Kidney (tissue), 14 donors: ENCODE results near the gene MYL3. TPM values are rescaled to one million over a fixed set of nuclear protein-coding genes. Genes with fewer than 3 reads are reported as not detected.

Experiments used
- DNase-seq, 5 donors: peaks; one replicate each; pipeline ENCODE4 v3.0.0-alpha.2; 2013 to 2020
- FAIRE-seq: peaks from 2 replicates; lab custom pipeline; 2012; peaks lifted over from hg19 to GRCh38; lab: Jason Lieb, UNC
- H3K27ac ChIP-seq, 2 donors: one replicate each; pipeline ENCODE4 v1.7.0; 2013; ENCODE audit warnings: low read depth in 2 of 2, low read length in 2 of 2, inconsistent platforms in 1 of 2
- H3K27me3 ChIP-seq: one replicate; pipeline ENCODE4 v1.7.1; 2013; ENCODE audit warnings: low read length, inconsistent platforms; ENCODE audit not compliant: control insufficient read depth, insufficient read depth
- H3K36me3 ChIP-seq, 3 donors: one replicate each; pipeline versions ENCODE4 v1.7.0 to v1.7.1; 2013; ENCODE audit warnings: low read length in 3 of 3, control low read depth in 1 of 3, inconsistent platforms in 1 of 3; ENCODE audit not compliant: insufficient read depth in 3 of 3, control insufficient read depth in 2 of 3
- H3K4me1 ChIP-seq, 3 donors: one replicate each; pipeline versions ENCODE4 v1.7.0 to v1.7.1; 2013; ENCODE audit warnings: low read length in 3 of 3, inconsistent platforms in 1 of 3, low read depth in 1 of 3; ENCODE audit not compliant: control insufficient read depth in 2 of 3, insufficient read depth in 2 of 3
- H3K4me3 ChIP-seq, 3 donors: one replicate each; pipeline versions ENCODE4 v1.7.0 to v1.8.1; 2013; ENCODE audit warnings: low read length in 3 of 3, control low read depth in 1 of 3, inconsistent platforms in 1 of 3
- H3K9ac ChIP-seq, 3 donors: one replicate each; pipeline versions ENCODE4 v1.7.0 to v1.7.1; 2013; ENCODE audit warnings: low read length in 3 of 3, control low read depth in 1 of 3, inconsistent platforms in 1 of 3
- H3K9me3 ChIP-seq, 3 donors: one replicate each; pipeline versions ENCODE4 v1.7.0 to v1.7.1; 2013; ENCODE audit warnings: low read length in 3 of 3, control low read depth in 1 of 3, inconsistent platforms in 1 of 3; ENCODE audit not compliant: control insufficient read depth in 2 of 3, insufficient read depth in 1 of 3
- intact Hi-C: fragments of 100-400 bp; cut with DNase I; formaldehyde crosslinking; loops from one replicate; pipeline ENCODE4 v1.11.1; 2022
- polyA plus RNA-seq: library from polyadenylated mRNA; stranded (reverse); fragments of 350-450 nt; fragmentation: Illumina TruSeq; extraction: RNeasy Lipid Tissue Mini Kit (QIAGEN cat#74804); gene quantifications from one replicate; pipeline ENCODE4 v1.2.3, GENCODE V29; 2014; ENCODE audit warnings: low read depth, low replicate concordance; ENCODE audit not compliant: insufficient read depth
- total RNA-seq: library from RNA; stranded (reverse); fragmentation: NEBNext Ultra II Directional; extraction: Animal tissue kit (Norgen Biotek cat#: 25700); gene quantifications from one replicate; pipeline ENCODE4 v1.2.1, GENCODE V29; 2021
- TF ChIP-seq, protein P1 (sequence below): IDR thresholded peaks from 3 replicates; pipeline ENCODE4 v1.5.1; 2012; ENCODE audit warnings: mild to moderate bottlenecking, moderate library complexity, borderline replicate concordance; ENCODE audit not compliant: insufficient read depth; ENCODE audit errors: extremely low read depth
- donor health status: control.
- donor health status: control.
- donor health status: control.
- donor health status: control.
- donor health status: control.
- donor health status: DM: yes; HTN: yes; CAD: no.
- donor health status: Normal renal cell carcinoma (clear cell type).

Gene MYL3
- total and polyA plus RNA-seq, 2 donors from 2014 or later = 41.3 to 81.9 TPM

DNA sequence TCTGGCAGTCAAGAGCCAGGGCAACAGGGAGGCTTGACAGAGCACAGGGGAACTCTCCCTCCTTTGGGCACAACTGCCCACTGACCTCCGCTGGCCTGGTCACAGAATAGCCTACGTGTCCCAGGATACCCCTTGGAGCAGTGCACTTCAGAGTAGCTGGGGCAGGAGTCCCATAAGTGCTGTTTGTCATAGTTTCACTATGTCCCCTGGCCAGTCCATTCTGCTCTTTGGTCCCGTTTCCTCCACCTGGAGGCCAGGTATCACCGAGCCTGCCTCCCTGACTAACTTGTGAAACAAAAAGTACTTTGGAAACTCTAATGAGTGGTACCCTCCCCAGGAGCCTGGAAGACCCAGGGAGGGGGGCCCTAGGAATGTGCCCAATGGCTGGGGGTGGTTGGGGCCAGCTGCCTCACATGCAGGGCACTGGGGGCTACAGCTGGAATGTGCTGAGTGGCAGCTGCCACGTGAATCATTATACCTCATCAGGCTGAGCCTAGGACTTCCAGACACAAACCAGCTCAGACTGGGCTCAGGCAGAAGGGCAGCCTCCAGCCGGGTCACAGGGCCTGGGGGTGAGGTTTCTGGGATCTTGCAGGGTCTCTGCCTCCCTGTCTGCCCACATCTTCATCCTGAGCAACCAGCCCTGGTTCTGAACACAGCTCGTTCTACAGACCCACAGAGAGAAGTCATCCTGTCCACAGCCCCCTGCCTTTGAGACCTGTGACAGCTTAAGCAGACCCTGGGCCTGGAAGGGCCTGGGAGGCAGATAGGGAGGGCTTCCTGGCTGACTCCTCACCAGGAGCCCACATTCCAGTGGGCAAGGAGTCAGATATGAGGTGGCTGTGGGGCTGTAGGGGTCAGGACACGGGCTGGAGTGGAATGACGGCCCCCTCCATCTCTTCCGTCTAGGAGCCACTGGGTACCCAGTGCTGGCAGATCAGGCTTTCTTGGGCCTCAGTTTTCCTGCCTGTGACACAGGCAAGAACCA lies 13.4 kb upstream of the MYL3 start:
- Histone ChIP-seq H3K4me1 (peaks cover 9 to 72% (median 70%) of the 10 kb centered on the region in 3 donors), H3K9me3 (no peaks in the 10 kb centered on the region), H3K4me3 (peak overlapping the region in 1 of 3 donors; percentile 3), H3K9ac (peak overlapping the region in 2 of 3 donors; percentile 38 to 90), H3K36me3 (no peaks in the 10 kb centered on the region), H3K27me3 (no peaks in the 10 kb centered on the region), H3K27ac (peak overlapping the region; percentile 93 to 100)
- no peak for FAIRE-seq
- intact Hi-C loops = no loop called here
- peak in 4 of 5 donors; percentile 61 to 93 (median 69) for DNase-seq
- TF ChIP-seq, protein P1, sequence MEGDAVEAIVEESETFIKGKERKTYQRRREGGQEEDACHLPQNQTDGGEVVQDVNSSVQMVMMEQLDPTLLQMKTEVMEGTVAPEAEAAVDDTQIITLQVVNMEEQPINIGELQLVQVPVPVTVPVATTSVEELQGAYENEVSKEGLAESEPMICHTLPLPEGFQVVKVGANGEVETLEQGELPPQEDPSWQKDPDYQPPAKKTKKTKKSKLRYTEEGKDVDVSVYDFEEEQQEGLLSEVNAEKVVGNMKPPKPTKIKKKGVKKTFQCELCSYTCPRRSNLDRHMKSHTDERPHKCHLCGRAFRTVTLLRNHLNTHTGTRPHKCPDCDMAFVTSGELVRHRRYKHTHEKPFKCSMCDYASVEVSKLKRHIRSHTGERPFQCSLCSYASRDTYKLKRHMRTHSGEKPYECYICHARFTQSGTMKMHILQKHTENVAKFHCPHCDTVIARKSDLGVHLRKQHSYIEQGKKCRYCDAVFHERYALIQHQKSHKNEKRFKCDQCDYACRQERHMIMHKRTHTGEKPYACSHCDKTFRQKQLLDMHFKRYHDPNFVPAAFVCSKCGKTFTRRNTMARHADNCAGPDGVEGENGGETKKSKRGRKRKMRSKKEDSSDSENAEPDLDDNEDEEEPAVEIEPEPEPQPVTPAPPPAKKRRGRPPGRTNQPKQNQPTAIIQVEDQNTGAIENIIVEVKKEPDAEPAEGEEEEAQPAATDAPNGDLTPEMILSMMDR = no peak

DNA sequence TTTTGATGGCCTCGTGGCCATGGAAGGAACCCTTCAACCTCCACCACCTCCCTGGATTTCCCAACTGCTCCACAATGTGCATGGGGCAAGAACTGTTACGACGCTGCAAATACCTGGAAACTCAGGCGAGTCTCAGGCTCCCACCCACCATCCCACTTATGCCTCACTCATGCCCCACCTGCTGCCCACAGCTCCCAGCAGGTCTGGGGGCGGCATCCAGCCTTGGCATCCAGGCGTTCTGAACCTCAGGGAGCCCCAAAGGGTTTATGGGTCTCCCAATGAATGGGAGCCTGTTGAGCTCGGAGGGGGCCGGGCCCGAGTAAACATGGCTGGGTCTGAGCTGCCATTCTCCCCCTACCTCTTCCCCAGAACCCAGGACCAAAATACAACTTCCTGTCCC lies 12.3 kb upstream of the MYL3 start:
- H3K27ac ChIP-seq = peak overlapping the region; percentile 93 to 100
- peak overlapping the region in 1 of 3 donors; percentile 90 for H3K9ac ChIP-seq
- no peaks in the 10 kb centered on the region for H3K36me3 ChIP-seq
- TF ChIP-seq, protein P1 = no peak
- DNase-seq (no peak), FAIRE-seq (no peak)
- no peaks in the 10 kb centered on the region for H3K9me3 ChIP-seq
- peaks cover 9 to 76% (median 72%) of the 10 kb centered on the region in 3 donors for H3K4me1 ChIP-seq
- no peak overlapping the region for H3K4me3 ChIP-seq
- intact Hi-C loops = no loop called here
- H3K27me3 ChIP-seq = no peaks in the 10 kb centered on the region

DNA sequence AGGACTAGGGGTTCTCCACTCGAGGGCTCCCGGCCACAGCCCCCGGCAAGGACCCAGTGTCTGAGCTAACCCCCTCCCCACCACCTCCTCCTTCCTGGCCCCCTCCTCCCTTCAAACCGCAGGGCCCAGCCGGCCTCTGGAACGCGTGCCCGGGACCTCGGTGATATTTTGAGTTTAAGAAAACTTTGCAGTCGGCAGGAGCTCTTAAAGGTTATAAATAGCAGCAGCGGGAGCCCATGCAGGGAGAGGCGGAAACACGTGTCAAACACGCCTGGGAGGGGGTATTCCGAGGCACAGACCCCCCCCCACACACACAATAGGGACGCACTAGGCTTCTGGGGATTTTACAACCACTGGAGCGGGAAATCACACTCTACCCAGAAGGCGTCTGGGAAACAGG lies 11.2 kb upstream of the MYL3 start:
- Histone ChIP-seq H3K9ac (peak overlapping the region in 1 of 3 donors; percentile 74), H3K36me3 (no peaks in the 10 kb centered on the region), H3K27me3 (no peaks in the 10 kb centered on the region), H3K4me3 (no peak overlapping the region), H3K9me3 (no peaks in the 10 kb centered on the region), H3K4me1 (peaks cover 9 to 80% (median 75%) of the 10 kb centered on the region in 3 donors), H3K27ac (peak overlapping the region; percentile 93 to 100)
- peak; percentile 72 to 94 (median 80) for DNase-seq
- no peak for FAIRE-seq
- TF ChIP-seq, protein P1 = no peak
- intact Hi-C loops = no loop called here
